PC-3 (cell line): Measurements from ENCODE around the gene SSR2. TPM values are rescaled to one million over a fixed set of nuclear protein-coding genes. Genes with fewer than 3 reads are reported as not detected.

ENCODE experiments used
- ATAC-seq: fragments of 200-7000 bp; cut with Tn5 transposase; 2 replicates; pipeline ENCODE4 v1.9.1; 2020; ENCODE audit warnings: mild to moderate bottlenecking, moderate library complexity
- Bru-seq: library from RNA; stranded (reverse); fragments of 400-500 nt; gene quantifications from one replicate; lab custom pipeline; 2021; lab: Mats Ljungman, UMichigan
- BruChase-seq, 2 experiments: library from RNA; stranded (reverse); fragments of 400-500 nt; gene quantifications; one replicate each; lab custom pipeline; 2021; lab: Mats Ljungman, UMichigan
- BruUV-seq: library from RNA; stranded (reverse); fragments of 400-500 nt; replicated peaks from 2 replicates; lab custom pipeline; 2021; lab: Mats Ljungman, UMichigan
- CTCF ChIA-PET: fragments of 300-600 bp; sonication (Branson Sonifier 250); formaldehyde crosslinking; loops from one replicate; lab custom pipeline; 2022; ENCODE audit warnings: antibody characterized with exemption; lab: Charles Lee
- POLR2A ChIA-PET: fragments of 300-600 bp; sonication (Branson Sonifier 250); formaldehyde crosslinking; loops from one replicate; lab custom pipeline; 2022; ENCODE audit warnings: antibody characterized with exemption; ENCODE audit not compliant: unreplicated experiment; lab: Charles Lee
- DNase-seq: peaks from one replicate; pipeline ENCODE4 v3.0.0-alpha.2; 2015
- H2AFZ ChIP-seq: fragments of 300-600 bp; sonication (generic); 2 replicates; pipeline ENCODE4 v1.6.0; 2016; ENCODE audit warnings: antibody characterized with exemption, low read length
- H3F3A ChIP-seq: fragments of 300-600 bp; sonication (generic); one replicate; pipeline ENCODE4 v1.6.0; 2017; ENCODE audit warnings: antibody characterized with exemption, low read length, control low read depth, mild to moderate bottlenecking; ENCODE audit not compliant: unreplicated experiment
- H3K27ac ChIP-seq: fragments of 300-600 bp; sonication (generic); 2 replicates; pipeline ENCODE4 v1.5.1; 2016; ENCODE audit warnings: mild to moderate bottlenecking, low read length
- H3K27me3 ChIP-seq: fragments of 300-600 bp; sonication (generic); 2 replicates; pipeline ENCODE4 v1.6.1; 2016; ENCODE audit warnings: low read length, mixed read lengths
- H3K36me3 ChIP-seq: fragments of 300-600 bp; sonication (generic); 2 replicates; pipeline ENCODE4 v1.6.1; 2016; ENCODE audit warnings: low read depth, mixed run types, low read length, mixed read lengths
- H3K4me1 ChIP-seq: fragments of 300-600 bp; sonication (generic); 2 replicates; pipeline ENCODE4 v1.5.1; 2016; ENCODE audit warnings: low read length; ENCODE audit not compliant: insufficient read depth
- H3K4me2 ChIP-seq: fragments of 300-600 bp; sonication (generic); 2 replicates; pipeline ENCODE4 v1.6.0; 2016; ENCODE audit warnings: low read length
- H3K4me3 ChIP-seq: fragments of 300-600 bp; sonication (generic); 2 replicates; pipeline ENCODE4 v1.5.1; 2016; ENCODE audit warnings: mild to moderate bottlenecking, low read length, mixed read lengths
- H3K79me2 ChIP-seq: fragments of 300-600 bp; sonication (generic); 2 replicates; pipeline ENCODE4 v1.6.1; 2017; ENCODE audit warnings: low read length, mixed read lengths
- H3K9ac ChIP-seq: fragments of 300-600 bp; sonication (generic); 2 replicates; pipeline ENCODE4 v1.6.0; 2016; ENCODE audit warnings: mild to moderate bottlenecking, low read length
- H3K9me2 ChIP-seq: fragments of 300-600 bp; sonication (generic); replicated peaks from 2 replicates; pipeline ENCODE4 v1.6.1; 2016; ENCODE audit warnings: mixed run types, low read length, mixed read lengths
- H3K9me3 ChIP-seq: fragments of 300-600 bp; sonication (generic); 2 replicates; pipeline ENCODE4 v1.6.1; 2016; ENCODE audit warnings: low read length, mixed read lengths
- H4K20me1 ChIP-seq: fragments of 300-600 bp; sonication (generic); 2 replicates; pipeline ENCODE4 v1.6.1; 2016; ENCODE audit warnings: low read length, mixed read lengths
- CTCF ChIP-seq: fragments of 300-600 bp; sonication (generic); conservative IDR thresholded peaks from 2 replicates; pipeline ENCODE4 v1.5.1; 2017; ENCODE audit warnings: antibody characterized with exemption, low read depth, mild to moderate bottlenecking, low read length
- EZH2 ChIP-seq: fragments of 300-600 bp; sonication (generic); IDR thresholded peaks from one replicate; pipeline ENCODE4 v1.6.1; 2017; ENCODE audit warnings: antibody characterized with exemption, mild to moderate bottlenecking, low read length; ENCODE audit not compliant: unreplicated experiment
- EZH2phosphoT487 ChIP-seq: fragments of 300-600 bp; sonication (generic); IDR thresholded peaks from 2 replicates; pipeline ENCODE4 v1.6.1; 2018; ENCODE audit warnings: mild to moderate bottlenecking, antibody characterized with exemption, low read length, borderline replicate concordance
- intact Hi-C: fragments of 100-400 bp; cut with micrococcal nuclease; formaldehyde crosslinking; loops from 2 replicates; pipeline ENCODE4 v1.9.0; 2023
- long read RNA-seq: library from polyadenylated mRNA; unstranded; transcript quantifications from one replicate; pipeline ENCODE4 v2.0.0, GENCODE V29; 2021; ENCODE audit not compliant: unreplicated experiment
- total RNA-seq: library from RNA; depleted of rRNA; stranded (reverse); fragments of >200 nt; gene quantifications from 2 replicates; pipeline ENCODE4 v1.2.3, GENCODE V29; 2014; rRNA removed

Gene SSR2
- total RNA-seq (282 and 293 TPM in 2 replicates), Bru-seq, nascent RNA (percentile 95 among the genes with signal in this experiment), BruChase-seq, experiment 1, labeled RNA remaining after a 6-hour chase (percentile 98 among the genes with signal in this experiment), BruChase-seq, experiment 2, labeled RNA remaining after a 2-hour chase (percentile 94 among the genes with signal in this experiment)
- long read RNA-seq, transcript SSR2-201 (6 exons, 1,116 nt): major isoform, 301 of 372 reads
- long read RNA-seq, transcript SSR2-209 (5 exons, 1,040 nt): minor isoform, 13 of 372 reads
- long read RNA-seq, partial matches to known transcripts: 32 of 372 reads
- long read RNA-seq, other reads (novel, unspliced or antisense): 20 of 372 reads

- Histone ChIP-seq H3K9me2 (no peaks in the 10 kb centered on the region), H3K36me3 (peaks cover 20% of the 10 kb centered on the region), H4K20me1 (0 out of 2 replicates have a peak, but pooled peaks cover 3% of the 10 kb centered on the region), H3K4me1 (peaks cover 6% of the 10 kb centered on the region; the same call in 1 of the 2 replicates), H3K27ac (no peak within 1 kb of the TSS), H3K27me3 (no peaks in the 10 kb centered on the region), H3K9me3 (no peaks in the 10 kb centered on the region), H3K4me2 (peak within 1 kb of the TSS; percentile 88), H3K79me2 (peaks cover 34% of the 10 kb centered on the region), H2AFZ (peak within 1 kb of the TSS; percentile 72), H3K4me3 (peak within 1 kb of the TSS; percentile 75), H3F3A (no peaks in the 10 kb centered on the region), H3K9ac (peak within 1 kb of the TSS; percentile 67)
- TF ChIP-seq EZH2phosphoT487: no peak
- TF ChIP-seq CTCF: no peak
- TF ChIP-seq EZH2: no peak
- no TSS peak for BruUV-seq
- DNase-seq: peak; percentile 98
- CTCF ChIA-PET: no interaction called here
- POLR2A ChIA-PET: interaction anchor here (0.7 kb wide), 2 partner anchors 12 to 17 kb away, joined by 3 to 14 read pairs; no protein-coding TSS in a partner anchor
- peak; percentile 98 for ATAC-seq
- intact Hi-C loops: loop anchor here (1.0 kb wide), 2 partner anchors 34 to 82 kb away; partner anchors contain the start of gene LAMTOR2
These were observed at the start of gene SSR2 for GRCh38 chr1:156020293-156021092. TSS of gene SSR2 (minus strand) at chr1:156020951. CDS start at chr1:156020167, 784 bp downstream.

DNA sequence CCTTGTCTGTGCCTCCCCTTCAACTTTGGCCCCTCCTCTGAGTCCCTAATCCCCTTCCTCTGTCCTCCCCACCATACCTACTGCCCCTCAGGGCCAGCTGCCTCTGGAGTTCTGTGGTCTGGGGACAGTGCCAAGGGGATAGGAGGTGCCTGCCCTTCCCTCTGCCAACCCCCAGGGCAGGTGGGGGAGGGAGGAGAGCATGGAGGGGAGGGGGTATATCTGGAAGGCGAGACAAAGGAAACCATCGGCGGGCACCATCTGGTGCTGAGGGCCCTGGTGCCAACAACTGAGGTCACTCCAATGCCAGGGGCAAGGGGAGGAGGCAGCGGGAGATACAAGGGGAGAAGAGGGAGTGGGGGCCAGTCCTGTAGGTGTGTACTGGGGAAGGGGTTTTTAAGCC, 49.8 kb upstream of the SSR2 start:
- no peak for ATAC-seq
- Histone ChIP-seq H3K27me3 (no peaks in the 10 kb centered on the region), H2AFZ (no peak overlapping the region), H3K27ac (no peak overlapping the region), H3K4me2 (no peak overlapping the region), H3F3A (peaks cover 3% of the 10 kb centered on the region), H3K9me2 (no peaks in the 10 kb centered on the region), H4K20me1 (no peaks in the 10 kb centered on the region), H3K36me3 (no peaks in the 10 kb centered on the region; the same call in 1 of the 2 replicates), H3K4me1 (no peaks in the 10 kb centered on the region; the same call in 1 of the 2 replicates), H3K79me2 (no peaks in the 10 kb centered on the region), H3K9me3 (no peaks in the 10 kb centered on the region), H3K4me3 (no peak overlapping the region), H3K9ac (no peak overlapping the region)
- no TSS peak for BruUV-seq
- POLR2A ChIA-PET: no interaction called here
- CTCF ChIA-PET: no interaction called here
- no peak for DNase-seq
- no peak for TF ChIP-seq EZH2
- no peak for TF ChIP-seq EZH2phosphoT487
- no peak for TF ChIP-seq CTCF
- intact Hi-C loops: no loop called here
